H9 (cell line): ENCODE data around the gene SEMA3F. TPM values are rescaled to one million over a fixed set of nuclear protein-coding genes. Genes with fewer than 3 reads are reported as not detected.

Experiments
- DNase-seq: peaks from one replicate; pipeline ENCODE4 v3.0.0-alpha.2; 2017
- H2AFZ ChIP-seq: one replicate; pipeline ENCODE4 v1.6.1; 2013; ENCODE audit warnings: mild to moderate bottlenecking, low read length, control low read depth, moderate library complexity
- H2AK5ac ChIP-seq: 2 replicates; pipeline ENCODE4 v1.6.1; 2013; ENCODE audit warnings: low read length, control low read depth, mixed read lengths; ENCODE audit not compliant: insufficient read length
- H2BK120ac ChIP-seq: one replicate; pipeline ENCODE4 v1.6.1; 2013; ENCODE audit warnings: low read depth, mild to moderate bottlenecking, low read length, control low read depth, inconsistent platforms; ENCODE audit not compliant: poor library complexity, severe bottlenecking
- H2BK12ac ChIP-seq: 2 replicates; pipeline ENCODE4 v1.6.1; 2013; ENCODE audit warnings: low read length, control low read depth, mixed read lengths, low read depth; ENCODE audit not compliant: insufficient read length
- H2BK15ac ChIP-seq: 2 replicates; pipeline ENCODE4 v1.6.1; 2013; ENCODE audit warnings: low read depth, low read length, control low read depth
- H2BK20ac ChIP-seq: one replicate; pipeline ENCODE4 v1.6.1; 2013; ENCODE audit warnings: low read depth, mild to moderate bottlenecking, low read length, control low read depth, inconsistent platforms; ENCODE audit not compliant: poor library complexity, severe bottlenecking
- H2BK5ac ChIP-seq: 2 replicates; pipeline ENCODE4 v1.6.1; 2013; ENCODE audit warnings: low read length, control low read depth, mixed read lengths; ENCODE audit not compliant: insufficient read length
- H3K14ac ChIP-seq: 2 replicates; pipeline ENCODE4 v1.6.1; 2013; ENCODE audit warnings: low read length, control low read depth; ENCODE audit not compliant: insufficient read depth
- H3K18ac ChIP-seq: 2 replicates; pipeline ENCODE4 v1.6.1; 2013; ENCODE audit warnings: low read depth, mild to moderate bottlenecking, mixed read lengths, low read length, control low read depth; ENCODE audit not compliant: insufficient read length
- H3K23ac ChIP-seq: 2 replicates; pipeline ENCODE4 v1.6.1; 2013; ENCODE audit warnings: low read length, control low read depth, mixed read lengths, low read depth; ENCODE audit not compliant: insufficient read length
- H3K23me2 ChIP-seq: 2 replicates; pipeline ENCODE4 v1.6.1; 2013; ENCODE audit warnings: low read depth, mild to moderate bottlenecking, mixed read lengths, low read length, control low read depth; ENCODE audit not compliant: insufficient read length, poor library complexity, severe bottlenecking
- H3K27ac ChIP-seq: 2 replicates; pipeline ENCODE4 v1.5.1; 2013; ENCODE audit warnings: low read length, control low read depth, mixed read lengths, low read depth; ENCODE audit not compliant: insufficient read length
- H3K27me3 ChIP-seq: 2 replicates; pipeline ENCODE4 v1.6.1; 2013; ENCODE audit warnings: low read length, control low read depth, inconsistent platforms; ENCODE audit not compliant: insufficient read depth
- H3K4ac ChIP-seq: 2 replicates; pipeline ENCODE4 v1.6.1; 2013; ENCODE audit warnings: low read depth, mild to moderate bottlenecking, control low read depth, inconsistent platforms, low read length, moderate library complexity
- H3K4me1 ChIP-seq: 2 replicates; pipeline ENCODE4 v1.6.1; 2013; ENCODE audit warnings: low read length, control low read depth, inconsistent platforms; ENCODE audit not compliant: insufficient read depth
- H3K4me2 ChIP-seq: 2 replicates; pipeline ENCODE4 v1.6.1; 2013; ENCODE audit warnings: low read length, control low read depth, mixed read lengths; ENCODE audit not compliant: insufficient read length, insufficient read depth
- H3K56ac ChIP-seq: 2 replicates; pipeline ENCODE4 v1.6.1; 2013; ENCODE audit warnings: low read depth, mild to moderate bottlenecking, mixed read lengths, low read length, control low read depth; ENCODE audit not compliant: insufficient read length
- H3K79me1 ChIP-seq: 2 replicates; pipeline ENCODE4 v1.6.1; 2013; ENCODE audit warnings: low read depth, mild to moderate bottlenecking, moderate library complexity, low read length, control low read depth, inconsistent platforms; ENCODE audit not compliant: insufficient read depth, poor library complexity, severe bottlenecking
- H3K79me2 ChIP-seq: 2 replicates; pipeline ENCODE4 v1.6.1; 2013; ENCODE audit warnings: low read length, control low read depth, inconsistent platforms; ENCODE audit not compliant: insufficient read depth
- H3K9ac ChIP-seq: 2 replicates; pipeline ENCODE4 v1.6.1; 2013; ENCODE audit warnings: low read length, control low read depth, mixed read lengths; ENCODE audit not compliant: insufficient read length; ENCODE audit errors: extremely low read depth
- H3K9me3 ChIP-seq: one replicate; pipeline ENCODE4 v1.6.1; 2013; ENCODE audit warnings: low read depth, low read length, inconsistent platforms; ENCODE audit not compliant: control insufficient read depth
- H3T11ph ChIP-seq: one replicate; pipeline ENCODE4 v1.6.1; 2013; ENCODE audit warnings: mild to moderate bottlenecking, low read length, control low read depth, inconsistent platforms
- H4K20me1 ChIP-seq: one replicate; pipeline ENCODE4 v1.6.1; 2013; ENCODE audit not compliant: control insufficient read depth, insufficient read length, insufficient read depth
- H4K5ac ChIP-seq: 2 replicates; pipeline ENCODE4 v1.6.1; 2013; ENCODE audit warnings: low read depth, mild to moderate bottlenecking, mixed read lengths, low read length, control low read depth; ENCODE audit not compliant: insufficient read length
- H4K8ac ChIP-seq: replicated peaks from 2 replicates; pipeline ENCODE4 v1.6.1; 2013; ENCODE audit warnings: low read length, control low read depth, mixed read lengths, low read depth; ENCODE audit not compliant: insufficient read length
- H4K91ac ChIP-seq: 2 replicates; pipeline ENCODE4 v1.6.1; 2013; ENCODE audit warnings: low read depth, mild to moderate bottlenecking, moderate library complexity, mixed read lengths, low read length, control low read depth; ENCODE audit not compliant: insufficient read length
- H3K27ac Mint-ChIP-seq, 3 experiments: 2 replicates in 2 of 3; 3 replicates in 1 of 3; pipeline ENCODE4 v1.8.0; 2020 to 2021; ENCODE audit warnings: mixed read lengths in 3 of 3, mild to moderate bottlenecking in 1 of 3, moderate library complexity in 1 of 3
- H3K27me3 Mint-ChIP-seq: 2 replicates; pipeline ENCODE4 v1.8.0; 2021; ENCODE audit warnings: low read depth, mild to moderate bottlenecking, moderate library complexity, mixed read lengths
- H3K36me3 Mint-ChIP-seq, 3 experiments: 2 replicates in 2 of 3; 3 replicates in 1 of 3; pipeline ENCODE4 v1.8.0; 2020 to 2021; ENCODE audit warnings: low read depth in 3 of 3, mixed read lengths in 3 of 3; ENCODE audit not compliant: insufficient read depth in 1 of 3
- H3K4me1 Mint-ChIP-seq, 2 experiments: 2 replicates each; pipeline ENCODE4 v1.8.0; 2020; ENCODE audit warnings: mixed read lengths in 2 of 2
- H3K4me3 Mint-ChIP-seq, 2 experiments: 2 replicates in 1 of 2; 3 replicates in 1 of 2; pipeline ENCODE4 v1.8.0; 2020 to 2021; ENCODE audit warnings: mild to moderate bottlenecking in 2 of 2, mixed read lengths in 2 of 2, moderate library complexity in 1 of 2
- H3K9me3 Mint-ChIP-seq, 2 experiments: 2 replicates in 1 of 2; 3 replicates in 1 of 2; pipeline ENCODE4 v1.8.0; 2020; ENCODE audit warnings: mild to moderate bottlenecking in 2 of 2, mixed read lengths in 2 of 2, moderate library complexity in 1 of 2
- CTCF ChIP-seq: fragments of 200-600 bp; sonication (generic); conservative IDR thresholded peaks from 3 replicates; pipeline ENCODE4 v1.8.0; 2021; ENCODE audit warnings: antibody characterized with exemption, mild to moderate bottlenecking
- WGBS: extraction: QIAGEN DNeasy Blood & Tissue Kit; methylation state at CpG from one replicate; pipeline ENCODE4 v1.1.7; 2013; ENCODE audit warnings: missing lambda C conversion rate, low lambda C conversion rate, mixed read lengths; ENCODE audit not compliant: insufficient read length; ENCODE audit errors: extremely low coverage; 5-methylcytosine and 5-hydroxymethylcytosine counted together
- total RNA-seq: library from RNA; stranded (reverse); gene quantifications from 2 replicates; pipeline ENCODE4 v1.2.1, GENCODE V29; 2021

The SEMA3F gene
- total RNA-seq, 1 experiment from 2014 or later, result 14.3 TPM

GRCh38 chr3:50196253-50196801, 41.2 kb downstream of the SEMA3F start:
- Mint-ChIP-seq H3K27ac (peak overlapping the region in 1 of 3 experiments; percentile 22; a peak in 1 of 7 replicates), H3K27me3 (peaks cover 52% of the 10 kb centered on the region), H3K36me3 (no peaks in the 10 kb centered on the region), H3K4me3 (no peak overlapping the region; a peak in 1 of 5 replicates), H3K9me3 (no peaks in the 10 kb centered on the region; a peak in 1 of 5 replicates), H3K4me1 (peaks cover 5 to 11% of the 10 kb centered on the region in 2 experiments; a peak in 3 of 4 replicates)
- Histone ChIP-seq H4K8ac (no peak overlapping the region), H3K27me3 (no peaks in the 10 kb centered on the region; the same call in 1 of the 2 replicates), H3T11ph (no peak overlapping the region), H3K9ac (no peak overlapping the region), H3K4me1 (no peaks in the 10 kb centered on the region), H2BK20ac (no peak overlapping the region), H2BK120ac (no peak overlapping the region), H3K79me2 (no peaks in the 10 kb centered on the region), H3K18ac (no peak overlapping the region), H2BK15ac (no peak overlapping the region), H3K23ac (no peak overlapping the region), H4K20me1 (no peaks in the 10 kb centered on the region), H3K9me3 (no peaks in the 10 kb centered on the region), H2AFZ (no peak overlapping the region), H2BK12ac (no peak overlapping the region), H2AK5ac (no peak overlapping the region), H3K56ac (no peak overlapping the region), H4K91ac (no peak overlapping the region), H3K23me2 (no peaks in the 10 kb centered on the region), H2BK5ac (no peak overlapping the region), H3K27ac (no peak overlapping the region), H3K4ac (no peak overlapping the region), H3K79me1 (no peaks in the 10 kb centered on the region), H3K14ac (no peak overlapping the region), H4K5ac (no peak overlapping the region), H3K4me2 (no peak overlapping the region)
- TF ChIP-seq CTCF, result no peak
- no CpG with 5 or more reads among the region's 6 CpGs for WGBS
- no peak for DNase-seq
